Endothelial cell of hepatic sinusoid (primary cell): ENCODE measurements around the gene SIPA1.
"Not testable (repeated sequence)": the region's sequence is repeated elsewhere in the genome, so short reads cannot be mapped to it uniquely, and the experiment has no call there.

Source experiments
- in situ Hi-C: cut with HindIII; loops from 2 replicates; pipeline ENCODE4 v1.10.0; 2017; ENCODE audit warnings: low sequenced_read_pairs

The SIPA1 gene

DNA sequence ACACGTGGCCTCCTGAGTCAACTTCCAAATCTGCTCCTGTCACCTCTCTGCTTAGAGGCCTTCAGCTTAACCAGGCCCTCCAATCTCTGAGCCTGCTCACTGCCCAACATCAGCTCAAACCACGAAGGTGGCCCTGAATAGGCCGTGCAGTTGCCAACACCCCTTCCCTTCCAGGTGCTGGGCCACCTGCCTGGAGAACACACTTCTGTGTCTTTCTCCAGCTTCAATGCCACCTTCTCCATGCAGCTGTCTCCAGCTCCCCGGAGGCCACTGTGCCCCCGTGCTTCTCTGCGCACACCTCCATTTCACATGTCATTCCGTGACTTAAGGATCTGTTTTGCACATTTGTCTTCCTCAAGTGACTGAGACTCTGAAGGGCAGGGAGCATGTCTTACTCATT, 19.5 kb downstream of the SIPA1 start:
- in situ Hi-C loops = no loop called here

DNA sequence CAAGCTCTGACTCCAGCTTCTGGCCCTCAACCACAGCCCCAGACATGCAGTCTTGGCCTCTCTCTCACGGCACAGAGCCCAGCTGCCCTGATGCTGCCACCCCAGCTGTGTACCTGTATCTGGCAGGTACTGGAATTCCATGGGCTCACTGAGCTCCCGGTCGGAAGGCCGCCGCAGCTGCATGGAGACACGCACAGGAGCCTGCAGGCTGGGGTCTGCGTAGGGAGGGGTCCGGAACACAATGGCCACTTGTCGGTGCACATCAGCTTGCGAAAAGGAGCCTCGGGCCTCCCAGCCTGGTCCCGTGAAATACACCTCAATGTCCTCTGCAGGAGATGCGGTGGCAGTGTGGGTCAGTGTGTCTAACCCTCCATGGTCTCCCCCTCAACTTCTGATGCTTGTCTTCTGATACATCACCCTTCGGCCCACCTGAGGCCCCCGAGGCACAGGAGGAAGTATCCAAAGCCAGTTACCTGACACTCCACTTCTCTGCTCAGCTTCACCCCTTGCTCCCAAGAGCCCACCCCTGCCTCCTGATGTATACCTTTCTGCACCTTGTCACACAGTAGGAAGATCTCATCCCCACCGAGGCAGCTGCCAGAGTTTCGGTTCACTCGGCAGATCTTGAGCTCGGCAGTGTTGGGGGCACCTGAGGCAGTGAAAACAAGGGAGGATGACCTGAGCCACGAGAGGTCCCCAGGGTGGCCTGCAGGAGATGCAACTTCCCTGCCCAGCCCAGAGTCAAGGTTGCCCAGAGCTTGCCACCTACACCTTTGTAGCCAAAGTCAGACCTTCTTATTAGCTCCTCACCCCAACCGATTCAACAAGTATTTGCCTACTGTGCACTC, 20.5 kb downstream of the SIPA1 start:
- in situ Hi-C loops = no loop called here

GRCh38 chr11:65660038-65660437, 22.1 kb downstream of the SIPA1 start:
- in situ Hi-C loops = no loop called here

- in situ Hi-C loops = not testable (repeated sequence)
Measured at GRCh38 chr11:65660908-65661307, 23.0 kb downstream of the SIPA1 start.

GRCh38 chr11:65661599-65662246, 23.8 kb downstream of the SIPA1 start:
- in situ Hi-C loops = no loop called here

DNA sequence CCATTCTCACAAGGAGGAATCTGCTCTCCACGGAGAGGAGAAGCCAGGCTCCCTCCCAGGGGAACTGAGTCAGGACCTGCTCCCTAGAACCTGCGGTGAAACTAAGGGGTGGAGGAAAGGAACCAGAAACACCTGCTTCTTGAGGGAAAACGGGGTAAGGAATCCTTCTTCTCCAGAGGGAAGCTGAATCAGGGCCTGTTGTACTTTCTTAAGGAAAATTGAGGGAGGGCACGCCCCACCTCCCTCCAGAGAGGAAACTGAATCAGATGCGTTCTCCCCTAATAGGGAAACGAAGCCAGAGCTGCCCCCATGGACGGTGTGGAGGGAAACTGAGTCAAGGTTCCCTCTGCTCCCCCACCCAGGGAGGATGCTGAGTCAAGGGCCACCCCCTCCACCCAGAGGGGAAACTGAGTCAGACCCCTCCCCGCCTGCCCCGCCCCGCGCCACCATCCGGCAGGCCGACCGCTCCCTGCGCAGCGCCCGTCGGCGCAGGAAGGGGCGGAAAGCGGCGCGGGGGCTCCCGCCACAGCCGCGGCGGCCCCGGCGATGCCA, 24.4 kb downstream of the SIPA1 start:
- in situ Hi-C loops = no loop called here

DNA sequence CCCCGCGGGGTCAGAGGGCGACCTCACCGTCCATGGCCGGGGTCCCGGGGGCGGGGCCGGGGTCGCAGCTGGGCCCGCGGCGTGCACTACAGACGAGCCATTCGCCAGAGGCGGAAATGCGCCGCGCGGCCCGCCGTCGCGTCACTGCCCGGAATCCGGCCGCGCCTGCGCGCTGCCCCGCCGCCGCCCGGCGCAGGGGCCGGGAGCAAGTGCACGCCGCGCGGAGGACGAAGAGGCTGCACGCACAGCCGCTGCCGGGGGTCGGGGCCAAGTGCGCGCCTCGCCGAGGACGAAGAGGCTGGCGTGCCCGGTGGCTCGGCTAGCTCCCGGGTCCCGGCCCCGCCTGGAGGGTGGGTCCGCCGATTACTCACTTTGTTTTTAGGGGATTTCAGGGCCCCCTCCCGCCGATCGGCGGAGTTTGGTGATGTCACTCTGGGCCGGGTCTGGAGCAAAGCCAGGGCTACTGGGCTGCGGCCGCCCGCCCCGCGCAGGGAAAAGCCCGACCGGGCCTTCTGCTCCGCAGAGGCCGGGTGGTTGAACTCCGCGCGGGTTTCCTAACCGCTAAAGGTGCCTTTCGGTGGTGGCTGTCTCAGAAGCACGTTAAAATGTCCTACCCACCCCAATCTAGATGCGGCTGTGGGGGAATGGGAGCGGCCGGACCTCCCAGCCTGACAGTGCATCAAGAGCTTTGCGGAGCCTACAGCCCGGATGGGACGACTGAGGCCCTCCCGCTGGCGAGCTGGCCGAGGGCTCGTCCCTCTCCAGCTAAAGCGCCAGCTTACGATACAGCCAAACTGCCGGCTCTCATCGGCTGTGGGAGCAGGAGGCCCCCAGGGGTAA, 25.1 kb downstream of the SIPA1 start, which contains the start of gene RELA:
Gene RELA, minus strand, starts transcription at position 118 of the 840 bp plus-strand sequence. Its CDS starts 84 bp downstream, at position 34.
- in situ Hi-C loops = no loop called here

GRCh38 chr11:65663639-65664200, 25.8 kb downstream of the SIPA1 start:
- in situ Hi-C loops = no loop called here

- in situ Hi-C loops = no loop called here
Measured at GRCh38 chr11:65672180-65672860, 34.4 kb downstream of the SIPA1 start.

GRCh38 chr11:65672982-65673381, 35.1 kb downstream of the SIPA1 start:
- in situ Hi-C loops = no loop called here

DNA sequence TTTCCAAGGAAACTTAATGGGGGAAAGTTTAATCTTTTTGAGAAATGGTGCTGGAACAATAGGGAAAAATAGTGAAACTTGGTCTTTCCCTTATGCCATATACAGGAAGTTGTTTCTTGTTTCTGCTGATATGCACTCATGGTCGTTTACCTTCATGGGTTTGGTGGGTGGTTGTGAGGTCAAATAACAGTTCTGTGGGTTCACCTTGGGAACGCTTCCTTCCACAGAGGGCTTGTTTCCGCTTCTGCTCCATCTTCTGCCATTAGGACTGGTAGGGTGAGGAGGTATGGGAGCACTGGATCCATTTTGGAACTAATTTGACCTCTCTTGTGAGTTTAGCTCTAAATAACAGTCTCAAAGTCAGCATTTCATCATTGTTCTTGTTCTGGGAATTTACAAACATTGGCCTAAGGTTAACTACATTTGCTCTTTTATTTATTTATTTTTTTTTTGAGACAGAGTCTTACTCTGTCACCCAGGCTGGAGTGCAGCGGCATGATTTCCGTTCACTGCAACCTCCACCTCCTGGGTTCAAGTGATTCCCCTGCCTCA, 42.4 kb downstream of the SIPA1 start:
- in situ Hi-C loops = no loop called here

DNA sequence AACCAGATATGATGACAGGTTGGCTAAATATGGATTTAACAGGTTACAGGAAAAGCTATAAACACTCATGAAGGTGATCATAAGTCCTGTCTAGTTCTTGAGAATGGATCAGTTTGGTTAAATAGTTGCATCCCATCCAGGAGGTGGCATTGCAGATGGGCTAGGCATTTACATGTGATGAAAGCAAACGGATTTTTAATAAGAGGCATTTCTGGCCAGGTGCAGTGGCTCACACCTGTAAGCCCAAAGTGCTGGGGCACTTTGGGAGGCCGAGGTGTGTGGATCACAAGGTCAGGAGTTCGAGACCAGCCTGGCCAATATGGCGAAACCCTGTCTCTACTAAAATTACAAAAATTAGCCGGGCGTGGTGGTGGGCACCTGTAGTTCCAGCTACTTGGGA, 45.6 kb downstream of the SIPA1 start:
- in situ Hi-C loops = not testable (repeated sequence)

- in situ Hi-C loops = no loop called here
Measured at GRCh38 chr11:65685981-65686380, 48.1 kb downstream of the SIPA1 start.

GRCh38 chr11:65691847-65692246, 53.9 kb downstream of the SIPA1 start:
- in situ Hi-C loops = not testable (repeated sequence)

DNA sequence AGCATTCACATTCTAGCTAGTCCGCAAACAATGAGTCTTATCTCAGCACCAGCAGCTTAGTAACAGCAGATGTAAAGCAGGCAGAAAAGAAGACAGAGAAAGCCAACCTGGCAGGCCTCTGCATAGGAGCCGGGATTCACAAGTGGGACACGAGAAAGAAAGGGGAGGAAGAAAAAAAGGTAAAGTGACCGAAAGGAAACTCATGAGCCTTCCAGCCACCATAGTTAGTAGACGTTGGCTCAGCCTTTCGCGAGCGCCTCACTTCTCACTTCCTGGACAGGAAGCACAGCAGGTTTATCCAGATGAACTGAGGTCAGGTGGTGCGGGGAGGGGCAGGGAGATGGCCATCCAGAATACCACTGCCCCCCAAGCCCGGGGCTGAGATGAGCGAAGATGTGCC, 54.5 kb downstream of the SIPA1 start:
- in situ Hi-C loops = no loop called here

DNA sequence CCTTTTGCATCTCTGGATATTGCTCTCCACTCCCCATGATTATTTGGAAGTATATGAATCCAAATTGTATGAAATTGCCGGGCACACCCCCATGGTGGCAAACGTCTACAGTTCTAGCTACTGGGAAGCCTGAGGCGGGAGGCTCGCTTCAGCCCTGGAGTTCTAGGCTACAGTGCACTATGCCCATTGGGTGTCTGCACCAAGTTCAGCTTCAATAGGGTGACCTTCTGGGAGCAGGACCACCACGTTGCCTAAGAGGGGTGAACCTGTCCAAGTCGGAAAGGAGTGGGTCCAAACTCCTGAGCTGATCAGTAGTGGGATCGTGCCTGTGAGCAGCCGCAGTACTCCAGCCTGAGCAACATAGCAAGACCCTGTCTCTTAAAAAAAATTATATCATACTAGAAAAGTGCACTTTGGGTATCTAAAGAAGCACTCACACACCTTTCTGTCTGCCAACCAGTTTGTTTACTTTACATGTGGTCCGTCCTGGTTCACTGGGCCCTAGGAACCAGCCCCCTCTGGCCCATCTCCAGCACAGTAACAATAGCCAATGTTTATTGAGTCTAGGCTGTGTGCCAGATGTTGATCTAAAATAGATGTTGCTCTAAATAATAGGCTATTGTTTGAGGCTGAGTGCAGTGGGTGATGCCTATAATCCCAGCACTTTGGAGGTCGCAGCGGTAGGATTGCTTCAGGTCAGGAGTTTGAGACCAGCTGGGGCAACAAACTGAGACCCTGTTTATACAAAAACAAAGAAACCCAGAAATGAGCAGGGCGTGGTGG, 57.7 kb downstream of the SIPA1 start:
- in situ Hi-C loops = no loop called here

DNA sequence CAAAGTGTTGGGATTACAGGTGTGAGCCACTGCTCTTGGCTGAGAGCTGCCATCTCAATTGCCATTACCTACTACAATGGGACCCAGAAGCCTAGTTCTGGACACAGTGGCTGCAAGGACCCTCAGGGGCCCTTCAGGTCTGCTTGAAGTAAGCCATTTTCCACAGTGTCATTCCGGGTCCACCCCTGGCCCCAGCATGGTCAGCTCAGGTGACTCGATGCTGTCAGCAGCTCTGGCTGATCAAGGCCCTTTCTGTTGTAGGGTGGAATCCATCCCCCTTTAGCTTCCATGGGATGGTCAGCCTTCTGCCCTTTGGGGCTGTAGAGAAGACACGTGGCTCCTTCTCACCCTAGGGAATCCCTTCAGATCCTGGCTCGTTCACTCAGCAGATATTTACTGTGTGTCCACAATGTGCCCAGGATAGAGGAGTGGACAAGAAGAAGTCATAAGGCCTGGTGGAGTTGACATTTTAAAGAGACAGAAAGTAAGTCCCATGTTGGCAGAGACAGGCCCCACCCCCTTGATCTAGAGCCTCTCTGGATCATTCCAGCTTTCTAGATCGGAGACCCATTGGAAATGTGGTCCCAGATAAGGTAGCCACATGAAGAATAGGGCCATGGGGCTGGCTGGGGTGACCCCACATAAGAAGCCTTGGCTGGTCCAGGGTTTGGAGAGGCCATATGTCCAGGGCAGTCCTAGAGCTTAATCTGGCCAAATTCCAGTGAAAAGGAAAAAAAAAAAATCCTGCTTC, 59.1 kb downstream of the SIPA1 start:
- in situ Hi-C loops = no loop called here

DNA sequence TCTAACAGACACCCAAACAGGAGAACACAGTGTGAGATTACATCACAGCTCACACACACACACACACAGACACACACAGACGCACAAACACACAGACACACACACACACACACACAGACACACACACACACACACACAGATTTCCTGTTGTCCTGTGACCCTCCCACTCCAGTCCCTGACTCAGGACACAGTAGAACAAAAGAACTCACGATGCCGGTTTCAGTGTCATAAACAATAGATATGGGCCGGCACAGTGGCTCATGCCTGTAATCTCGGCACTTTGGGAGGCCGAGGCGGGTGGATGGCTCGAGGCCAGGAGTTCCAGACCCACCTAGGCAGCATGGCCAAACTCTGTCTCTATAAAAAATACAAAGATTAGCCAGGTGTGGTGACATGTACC, 60.3 kb downstream of the SIPA1 start:
- in situ Hi-C loops = no loop called here
